Activated CD8-positive, alpha-beta memory T cell treated with anti-CD3 and anti-CD28 coated beads, Interleukin-2, amount 50 U/mL, for 24 hours (primary cell): Measurements from ENCODE around the gene SYNE3.

Experiments used
- DNase-seq: peaks from one replicate; pipeline ENCODE4 v3.0.0-alpha.2; 2020; ENCODE audit errors: extremely low read depth

The SYNE3 gene

GRCh38 chr14:95504135-95505029 lies 12.1 kb downstream of the SYNE3 start:
- DNase-seq: no peak

- DNase-seq: no peak
Observed at GRCh38 chr14:95503365-95504134, 12.9 kb downstream of the SYNE3 start.

- DNase-seq: no peak
Observed at GRCh38 chr14:95502381-95502950, 14.0 kb downstream of the SYNE3 start.

GRCh38 chr14:95500772-95501401 lies 15.6 kb downstream of the SYNE3 start:
- no peak for DNase-seq

- DNase-seq: no peak
Observed at GRCh38 chr14:95500201-95500681, 16.2 kb downstream of the SYNE3 start.

GRCh38 chr14:95499354-95499750 lies 17.1 kb downstream of the SYNE3 start:
- DNase-seq: no peak

GRCh38 chr14:95498622-95499353 lies 17.7 kb downstream of the SYNE3 start:
- DNase-seq: no peak

GRCh38 chr14:95497561-95498011 lies 18.9 kb downstream of the SYNE3 start:
- no peak for DNase-seq

- no peak for DNase-seq
Observed at GRCh38 chr14:95496690-95497259, 19.7 kb downstream of the SYNE3 start.

- DNase-seq: no peak
Observed at GRCh38 chr14:95496111-95496681, 20.3 kb downstream of the SYNE3 start.

- no peak for DNase-seq
Observed at GRCh38 chr14:95495538-95496025, 20.9 kb downstream of the SYNE3 start.

GRCh38 chr14:95495076-95495475 lies 21.4 kb downstream of the SYNE3 start:
- no peak for DNase-seq

GRCh38 chr14:95494456-95494855 lies 22.0 kb downstream of the SYNE3 start:
- no peak for DNase-seq

- no peak for DNase-seq
Observed at GRCh38 chr14:95493976-95494375, 22.5 kb downstream of the SYNE3 start.

GRCh38 chr14:95493503-95493902 lies 22.9 kb downstream of the SYNE3 start:
- no peak for DNase-seq

GRCh38 chr14:95491936-95492608 lies 24.4 kb downstream of the SYNE3 start:
- no peak for DNase-seq

GRCh38 chr14:95490727-95491451 lies 25.6 kb downstream of the SYNE3 start:
- DNase-seq: no peak

- no peak for DNase-seq
Observed at GRCh38 chr14:95490138-95490509, 26.3 kb downstream of the SYNE3 start.
